NCI-H446 (cell line): ENCODE results near the gene KIAA0930.

Source experiments
- DNase-seq, 2 experiments: peaks; one replicate each; lab custom pipeline; 2025; lab: John Stamatoyannopoulos, UW

KIAA0930 gene

GRCh38 chr22:45237065-45237990 lies 3.4 kb downstream of the KIAA0930 start:
- no peak for DNase-seq

- DNase-seq: no peak
Observed at GRCh38 chr22:45235851-45236342, 4.8 kb downstream of the KIAA0930 start.

- DNase-seq: no peak
Observed at GRCh38 chr22:45235101-45235777, 5.5 kb downstream of the KIAA0930 start.

GRCh38 chr22:45233827-45234226 lies 6.9 kb downstream of the KIAA0930 start:
- no peak for DNase-seq

- no peak for DNase-seq
Observed at GRCh38 chr22:45233386-45233785, 7.3 kb downstream of the KIAA0930 start.

DNA sequence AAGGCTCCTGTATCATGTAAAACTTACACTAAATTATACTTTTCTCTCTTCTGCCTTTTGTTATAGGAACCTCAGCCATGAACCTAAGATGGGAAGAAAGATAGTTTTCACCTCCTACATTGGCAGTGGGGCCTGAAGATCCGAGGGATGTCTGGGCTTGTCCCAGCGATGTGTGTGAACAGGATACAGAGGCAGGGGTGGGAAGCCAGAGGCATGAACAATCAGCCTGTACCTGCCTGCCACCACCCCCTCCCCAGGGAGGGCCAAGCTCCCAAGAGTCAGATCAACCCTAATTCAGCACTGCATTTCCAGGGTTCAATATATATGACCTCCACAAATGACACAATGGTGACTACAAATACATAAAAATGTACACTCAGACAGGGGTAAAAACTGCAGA lies 9.4 kb downstream of the KIAA0930 start:
- no peak for DNase-seq

DNA sequence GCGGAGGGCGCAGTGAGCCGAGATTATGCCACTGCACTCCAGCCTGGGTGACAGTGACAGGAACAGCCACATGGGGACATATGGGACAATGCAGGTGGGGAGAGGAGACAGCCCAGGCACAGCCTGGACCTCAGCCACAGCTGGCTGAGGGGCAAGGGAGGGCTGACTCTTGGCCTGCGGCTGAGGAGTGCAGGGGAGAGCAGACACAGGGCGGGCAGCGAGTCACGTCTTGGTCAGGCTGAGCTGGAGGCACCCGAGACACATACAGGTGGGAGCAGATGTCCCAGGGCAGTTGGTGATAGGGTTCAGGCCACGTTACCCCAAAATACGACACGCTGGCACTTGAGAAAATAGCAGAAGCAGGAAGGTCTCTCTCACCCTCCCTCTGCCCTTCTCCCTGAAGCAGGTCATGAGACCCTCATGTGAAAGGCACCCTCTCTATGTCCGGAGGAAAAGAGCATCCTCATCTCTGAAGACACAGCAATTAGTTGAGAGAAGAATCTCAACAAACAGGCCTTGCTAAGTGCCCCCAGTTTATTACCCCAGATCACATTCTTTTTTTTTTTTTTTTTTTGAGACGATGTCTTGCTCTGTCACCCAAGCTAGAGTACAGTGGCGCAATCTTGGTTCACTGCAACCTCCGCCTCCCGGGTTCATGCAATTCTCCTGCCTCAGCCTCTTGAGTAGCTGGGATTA lies 10.5 kb downstream of the KIAA0930 start:
- DNase-seq: no peak

- DNase-seq: no peak
Observed at GRCh38 chr22:45229181-45229580, 11.5 kb downstream of the KIAA0930 start.

DNA sequence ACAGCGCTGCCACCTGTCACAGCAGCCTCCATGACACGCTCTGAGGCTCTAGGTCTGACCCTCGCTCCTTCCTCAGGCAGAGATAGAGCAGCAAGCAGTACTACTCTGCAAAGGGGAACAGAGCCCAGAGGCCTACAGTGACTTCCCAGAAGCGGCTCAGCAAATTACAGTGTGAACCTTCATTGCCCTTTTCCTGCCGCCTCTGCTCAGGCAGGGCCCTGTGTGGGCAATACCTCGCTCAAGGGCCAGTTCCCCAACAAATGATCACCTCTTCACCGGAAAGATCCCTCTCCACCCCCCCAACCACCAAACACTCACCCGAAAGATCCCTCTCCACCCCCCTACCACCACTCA lies 12.3 kb downstream of the KIAA0930 start:
- DNase-seq: no peak

DNA sequence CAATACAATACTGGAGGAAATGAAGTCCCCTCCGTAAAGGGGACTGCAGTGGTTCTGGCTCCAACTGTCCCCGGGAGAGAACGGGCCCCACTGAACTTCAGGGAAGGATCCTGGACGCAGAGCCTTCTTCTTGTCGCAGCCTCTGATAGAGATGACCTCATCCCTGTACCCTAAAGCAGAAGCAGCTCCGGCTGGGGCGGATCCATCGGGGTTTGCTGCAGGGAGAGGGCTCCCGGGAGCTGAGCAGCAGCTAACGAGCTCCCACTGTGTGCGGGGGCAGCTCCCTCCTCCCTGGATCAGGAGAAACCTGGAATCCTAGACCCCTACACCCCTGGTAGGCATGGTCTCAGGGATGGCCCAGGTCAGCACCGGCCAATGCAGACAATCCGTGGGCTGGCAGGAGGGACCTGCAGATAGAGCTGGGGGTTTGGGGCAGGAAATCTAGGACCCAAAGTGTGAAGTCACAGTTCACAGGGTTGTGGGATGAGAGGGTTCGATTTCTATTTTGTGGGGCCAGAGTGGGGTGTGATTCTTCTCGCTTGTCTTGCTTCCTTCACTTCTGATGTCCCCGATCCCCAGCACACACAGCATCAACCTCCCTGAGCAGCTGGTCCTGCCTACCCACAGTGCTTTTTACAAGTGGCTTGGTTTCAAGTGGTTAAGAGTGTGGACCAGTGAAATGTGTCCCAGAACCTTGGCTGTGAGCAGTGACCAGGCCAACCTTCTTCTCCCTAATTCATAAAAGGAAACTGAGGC lies 12.9 kb downstream of the KIAA0930 start:
- DNase-seq: no peak

DNA sequence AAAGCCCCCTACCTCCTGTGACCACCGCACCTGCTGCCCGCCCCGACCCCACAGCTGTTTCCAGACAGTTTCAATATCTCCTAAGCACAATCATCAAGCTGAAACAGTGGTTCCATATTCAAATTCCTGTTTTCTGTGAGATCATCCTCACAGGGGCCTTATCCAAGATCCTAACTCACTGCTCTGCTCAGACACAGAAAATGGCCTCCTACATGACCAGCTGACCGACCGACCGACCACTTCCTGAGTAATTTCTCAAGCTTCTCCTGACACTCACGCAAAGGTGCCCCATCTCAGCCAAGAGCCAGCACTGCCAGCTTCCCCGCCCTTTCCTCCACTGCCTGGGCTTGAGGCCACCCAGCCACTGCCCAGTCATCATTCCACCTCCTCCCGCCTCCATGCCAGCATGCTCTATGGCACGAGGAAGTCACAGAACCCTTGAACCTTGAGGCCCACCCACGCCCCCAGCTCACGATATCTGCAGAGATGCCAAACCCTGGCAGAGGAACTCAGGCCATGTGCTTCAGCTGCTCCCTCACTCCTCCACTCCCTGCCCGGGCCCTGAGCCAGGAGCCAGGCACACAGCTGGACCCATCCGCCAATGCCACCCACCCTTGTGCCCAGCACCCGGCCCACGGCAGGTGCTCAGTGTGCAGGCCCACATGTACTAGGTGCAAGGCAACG lies 14.0 kb downstream of the KIAA0930 start:
- no peak for DNase-seq

GRCh38 chr22:45225732-45226502 lies 14.8 kb downstream of the KIAA0930 start:
- no peak for DNase-seq

- no peak for DNase-seq
Observed at GRCh38 chr22:45224988-45225731, 15.5 kb downstream of the KIAA0930 start.

DNA sequence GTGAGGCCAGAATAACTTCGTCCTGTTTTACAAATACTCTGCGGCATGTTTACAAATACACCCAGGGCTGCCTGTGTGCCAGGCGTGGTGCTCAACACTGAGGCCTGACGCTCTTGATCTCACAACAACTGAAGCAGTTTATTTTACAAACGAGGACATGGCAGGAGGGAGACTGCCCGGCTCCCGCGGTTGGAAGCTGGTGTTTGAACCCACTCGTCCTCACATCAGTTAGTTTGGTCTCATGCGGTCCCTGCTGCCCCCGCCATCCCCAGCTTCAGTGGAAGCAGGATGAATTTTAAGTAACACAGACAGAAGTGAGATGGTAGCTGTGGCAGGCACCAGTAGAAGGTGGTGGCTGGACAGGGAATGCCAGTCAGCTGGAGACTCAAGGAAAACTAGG lies 16.4 kb downstream of the KIAA0930 start:
- no peak for DNase-seq

- DNase-seq: no peak
Observed at GRCh38 chr22:45223304-45224117, 17.2 kb downstream of the KIAA0930 start.

GRCh38 chr22:45221201-45221600 lies 19.5 kb downstream of the KIAA0930 start:
- DNase-seq: no peak

DNA sequence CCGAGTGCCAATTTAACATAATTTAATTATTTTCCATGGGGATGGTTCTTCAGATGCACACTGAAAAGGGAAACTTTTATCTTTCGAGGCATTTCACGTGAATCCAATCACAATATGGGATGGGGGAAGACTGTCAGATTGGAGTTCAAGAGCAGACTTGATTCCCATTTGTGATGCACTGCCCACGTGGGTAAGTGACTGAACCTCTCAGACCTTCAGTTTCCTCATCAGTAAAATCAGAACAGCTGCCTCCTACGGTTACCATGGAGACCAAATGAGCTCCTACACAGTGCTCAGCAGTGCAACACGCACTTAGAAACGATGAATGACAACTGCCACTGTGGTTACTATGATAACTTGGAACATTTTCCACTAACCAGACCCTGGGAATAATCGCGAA lies 21.7 kb downstream of the KIAA0930 start:
- peak in 1 of 2 experiments; percentile 43 for DNase-seq

GRCh38 chr22:45217806-45218205 lies 22.9 kb downstream of the KIAA0930 start:
- DNase-seq: no peak

DNA sequence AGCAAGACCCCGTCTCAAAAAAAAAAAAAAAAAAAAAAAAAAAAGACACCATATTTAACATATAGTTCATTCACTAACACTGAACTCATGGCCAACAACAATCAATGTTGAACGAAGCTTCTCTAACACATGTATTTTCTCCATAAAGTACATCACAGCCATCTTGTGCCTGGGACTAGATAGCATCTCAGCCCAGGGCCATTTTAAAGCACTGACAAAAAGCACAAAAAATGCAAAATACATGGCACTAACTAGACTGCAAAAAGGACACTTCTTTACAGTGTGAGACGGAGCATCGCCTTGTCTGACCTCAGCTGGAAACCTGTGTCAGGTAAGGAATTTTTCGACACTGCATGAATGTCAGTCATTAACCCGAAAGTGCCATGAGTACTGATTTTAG lies 23.3 kb downstream of the KIAA0930 start:
- no peak for DNase-seq
